Ishikawa (cell line): ENCODE data around the gene MAMSTR.

Source experiments
- CREB1 ChIP-seq: IDR thresholded peaks from 2 replicates; pipeline ENCODE4 v1.6.1; 2012; ENCODE audit warnings: low read depth
- EGR1 ChIP-seq: IDR thresholded peaks from 2 replicates; pipeline ENCODE4 v1.6.1; 2012
- EP300 ChIP-seq: IDR thresholded peaks from 2 replicates; pipeline ENCODE4 v1.6.1; 2012; ENCODE audit warnings: borderline replicate concordance
- FOXM1 ChIP-seq: IDR thresholded peaks from 2 replicates; pipeline ENCODE4 v1.6.1; 2012; ENCODE audit warnings: low read depth, borderline replicate concordance
- RAD21 ChIP-seq: IDR thresholded peaks from 2 replicates; pipeline ENCODE4 v1.6.1; 2012; ENCODE audit warnings: low read depth
- TAF1 ChIP-seq: IDR thresholded peaks from 2 replicates; pipeline ENCODE4 v1.6.1; 2012; ENCODE audit warnings: low read depth, mild to moderate bottlenecking
- YY1 ChIP-seq: IDR thresholded peaks from 2 replicates; pipeline ENCODE4 v1.6.1; 2012; ENCODE audit warnings: low read depth
- TF ChIP-seq, protein P1 (sequence below): IDR thresholded peaks from 2 replicates; pipeline ENCODE4 v1.6.1; 2012

GRCh38 chr19:48669903-48670668 is 49.4 kb downstream of the MAMSTR start:
- TF ChIP-seq, protein P1, sequence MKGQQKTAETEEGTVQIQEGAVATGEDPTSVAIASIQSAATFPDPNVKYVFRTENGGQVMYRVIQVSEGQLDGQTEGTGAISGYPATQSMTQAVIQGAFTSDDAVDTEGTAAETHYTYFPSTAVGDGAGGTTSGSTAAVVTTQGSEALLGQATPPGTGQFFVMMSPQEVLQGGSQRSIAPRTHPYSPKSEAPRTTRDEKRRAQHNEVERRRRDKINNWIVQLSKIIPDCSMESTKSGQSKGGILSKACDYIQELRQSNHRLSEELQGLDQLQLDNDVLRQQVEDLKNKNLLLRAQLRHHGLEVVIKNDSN, result no peak
- TF ChIP-seq EP300 (no peak), CREB1 (no peak), TAF1 (no peak), EGR1 (no peak), YY1 (no peak), RAD21 (no peak), FOXM1 (no peak)
